ENCODE measurements around the gene CDH6.

DNA sequence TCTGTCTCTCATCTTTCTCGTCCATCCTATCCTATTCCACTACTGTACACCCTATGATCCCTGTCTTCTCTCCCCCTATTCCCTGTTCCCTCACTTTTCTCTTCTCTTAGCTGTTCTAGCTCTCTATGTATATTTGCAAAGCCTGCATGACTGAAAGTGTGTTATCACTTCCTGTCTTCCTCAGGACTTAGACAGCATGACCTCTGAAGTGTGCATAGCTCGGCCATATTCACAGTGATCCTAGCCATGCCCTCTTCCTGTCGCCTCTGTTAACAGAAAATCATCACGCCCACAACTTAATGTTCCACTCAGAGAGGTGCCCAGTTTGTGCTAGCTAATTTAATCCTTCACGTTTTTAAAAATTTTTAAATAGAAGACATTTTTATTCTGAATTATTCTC, 35.8 kb upstream of the CDH6 start:
- TF ChIP-seq ZNF274 (IDR thresholded peaks at IDR 0.05; ENCODE audit: low read depth, low read length) (no peak), YY1 (IDR thresholded peaks at IDR 0.05; ENCODE audit: insufficient read depth, insufficient read length) (no peak), SUZ12 (IDR thresholded peaks at IDR 0.05; ENCODE audit: extremely low read depth, insufficient read depth, insufficient read length) (no peak)

Data from NT2/D1 (cell line).